GM23338 (cell line): ENCODE measurements around the gene ELP2. TPM values are rescaled to one million over a fixed set of nuclear protein-coding genes. Genes with fewer than 3 reads are reported as not detected.

Experiments used
- ATAC-seq: fragments of 200-7000 bp; cut with Tn5 transposase; 3 replicates; pipeline ENCODE4 v1.9.1; 2020
- DNase-seq: peaks from one replicate; pipeline ENCODE4 v3.0.0-alpha.2; 2015; ENCODE audit warnings: low spot score
- H2AFZ ChIP-seq: fragments of 200-600 bp; sonication (generic); 2 replicates; pipeline ENCODE4 v1.8.0; 2016; ENCODE audit warnings: antibody characterized with exemption, mild to moderate bottlenecking, moderate library complexity
- H3F3A ChIP-seq: fragments of 200-600 bp; sonication (generic); replicated peaks from 2 replicates; pipeline ENCODE4 v1.8.0; 2017; ENCODE audit warnings: antibody characterized with exemption, mixed run types, low read depth
- H3K27ac ChIP-seq: fragments of 200-600 bp; sonication (generic); 2 replicates; pipeline ENCODE4 v1.6.1; 2016; ENCODE audit warnings: low read depth
- H3K27me3 ChIP-seq: fragments of 200-600 bp; sonication (generic); 2 replicates; pipeline ENCODE4 v1.8.0; 2016; ENCODE audit warnings: mild to moderate bottlenecking, mixed run types, moderate library complexity; ENCODE audit not compliant: insufficient read depth
- H3K36me3 ChIP-seq: fragments of 200-600 bp; sonication (generic); 2 replicates; pipeline ENCODE4 v1.8.0; 2016; ENCODE audit warnings: mild to moderate bottlenecking; ENCODE audit not compliant: insufficient read depth
- H3K4me1 ChIP-seq: fragments of 200-600 bp; sonication (generic); 2 replicates; pipeline ENCODE4 v1.8.0; 2016; ENCODE audit warnings: mild to moderate bottlenecking, moderate library complexity; ENCODE audit not compliant: insufficient read depth
- H3K4me2 ChIP-seq: fragments of 200-600 bp; sonication (generic); 2 replicates; pipeline ENCODE4 v1.7.1; 2017; ENCODE audit warnings: mixed run types
- H3K4me3 ChIP-seq: fragments of 200-600 bp; sonication (generic); 2 replicates; pipeline ENCODE4 v1.6.1; 2016; ENCODE audit warnings: mixed run types
- H3K79me2 ChIP-seq: fragments of 200-600 bp; sonication (generic); replicated peaks from 2 replicates; pipeline ENCODE4 v1.8.0; 2017; ENCODE audit warnings: mild to moderate bottlenecking; ENCODE audit not compliant: insufficient read depth
- H3K9me2 ChIP-seq: fragments of 200-600 bp; sonication (generic); 2 replicates; pipeline ENCODE4 v1.8.0; 2017; ENCODE audit not compliant: insufficient read depth
- H4K20me1 ChIP-seq: fragments of 200-600 bp; sonication (generic); replicated peaks from 2 replicates; pipeline ENCODE4 v1.8.0; 2017; ENCODE audit warnings: mild to moderate bottlenecking; ENCODE audit not compliant: insufficient read depth
- H3K27ac Mint-ChIP-seq: 2 replicates; pipeline ENCODE4 v1.8.0; 2020; ENCODE audit warnings: inconsistent platforms, mild to moderate bottlenecking, moderate library complexity, mixed read lengths
- H3K27me3 Mint-ChIP-seq: 3 replicates; pipeline ENCODE4 v1.8.0; 2022; ENCODE audit warnings: low read depth, mild to moderate bottlenecking, moderate library complexity, mixed read lengths, inconsistent platforms; ENCODE audit not compliant: insufficient read depth, poor library complexity
- H3K36me3 Mint-ChIP-seq: 3 replicates; pipeline ENCODE4 v1.8.0; 2021; ENCODE audit warnings: low read depth, mild to moderate bottlenecking, inconsistent platforms, moderate library complexity, mixed read lengths
- H3K4me1 Mint-ChIP-seq: 3 replicates; pipeline ENCODE4 v1.8.0; 2020; ENCODE audit warnings: mild to moderate bottlenecking, inconsistent platforms, mixed read lengths
- H3K4me3 Mint-ChIP-seq: 3 replicates; pipeline ENCODE4 v1.8.0; 2021; ENCODE audit warnings: moderate library complexity, mild to moderate bottlenecking, inconsistent platforms, mixed read lengths
- H3K9me3 Mint-ChIP-seq: 3 replicates; pipeline ENCODE4 v1.8.0; 2020; ENCODE audit warnings: moderate library complexity, mild to moderate bottlenecking, inconsistent platforms, mixed read lengths
- CREB1 ChIP-seq: fragments of 250-450 bp; sonication (Bioruptor Pico); IDR thresholded peaks from 2 replicates; pipeline ENCODE4 v1.5.0; 2020; ENCODE audit warnings: low read depth, mild to moderate bottlenecking, moderate library complexity
- ETS1 ChIP-seq: IDR thresholded peaks from 2 replicates; pipeline ENCODE4 v1.6.1; 2016; ENCODE audit warnings: antibody characterized with exemption
- EZH2 ChIP-seq: fragments of 200-600 bp; sonication (generic); IDR thresholded peaks from one replicate; pipeline ENCODE4 v1.8.0; 2017; ENCODE audit warnings: antibody characterized with exemption, mild to moderate bottlenecking, low read depth; ENCODE audit not compliant: unreplicated experiment
- JUNB ChIP-seq: IDR thresholded peaks from one replicate; pipeline ENCODE4 v1.6.1; 2016; ENCODE audit warnings: antibody characterized with exemption; ENCODE audit not compliant: unreplicated experiment
- NANOG ChIP-seq: IDR thresholded peaks from 2 replicates; pipeline ENCODE4 v1.6.1; 2016; ENCODE audit warnings: antibody characterized with exemption, borderline replicate concordance
- POLR2AphosphoS5 ChIP-seq: IDR thresholded peaks from 2 replicates; pipeline ENCODE4 v1.6.1; 2016; ENCODE audit warnings: antibody characterized with exemption, low read depth
- STAT1 ChIP-seq: IDR thresholded peaks from one replicate; pipeline ENCODE4 v1.6.1; 2016; ENCODE audit warnings: antibody characterized with exemption; ENCODE audit not compliant: unreplicated experiment
- ZNF114 ChIP-seq: fragments of 250-450 bp; sonication (Bioruptor Pico); IDR thresholded peaks from 2 replicates; pipeline ENCODE4 v1.5.0; 2020; ENCODE audit warnings: mild to moderate bottlenecking, moderate library complexity
- polyA plus RNA-seq: library from polyadenylated mRNA; unstranded; fragments of >200 nt; fragmentation: Nextera tagmentation; extraction: Ambion mirVana; gene quantifications from 2 replicates; pipeline ENCODE4 v1.2.1, GENCODE V29; 2016
- total RNA-seq: library from RNA; depleted of rRNA; stranded (reverse); fragments of >200 nt; shearing (Covaris generic); gene quantifications from 2 replicates; pipeline ENCODE4 v1.2.3, GENCODE V29; 2014
- TF ChIP-seq, protein P1 (sequence below): fragments of 250-450 bp; sonication (Bioruptor Pico); IDR thresholded peaks from 2 replicates; pipeline ENCODE4 v1.5.0; 2020; ENCODE audit warnings: mild to moderate bottlenecking, moderate library complexity

Gene ELP2
- total and polyA plus RNA-seq, 2 experiments from 2014 or later = 119 to 135 TPM

GRCh38 chr18:36217348-36217747 lies 87.6 kb downstream of the ELP2 start (continued):
- TF ChIP-seq, protein P1, sequence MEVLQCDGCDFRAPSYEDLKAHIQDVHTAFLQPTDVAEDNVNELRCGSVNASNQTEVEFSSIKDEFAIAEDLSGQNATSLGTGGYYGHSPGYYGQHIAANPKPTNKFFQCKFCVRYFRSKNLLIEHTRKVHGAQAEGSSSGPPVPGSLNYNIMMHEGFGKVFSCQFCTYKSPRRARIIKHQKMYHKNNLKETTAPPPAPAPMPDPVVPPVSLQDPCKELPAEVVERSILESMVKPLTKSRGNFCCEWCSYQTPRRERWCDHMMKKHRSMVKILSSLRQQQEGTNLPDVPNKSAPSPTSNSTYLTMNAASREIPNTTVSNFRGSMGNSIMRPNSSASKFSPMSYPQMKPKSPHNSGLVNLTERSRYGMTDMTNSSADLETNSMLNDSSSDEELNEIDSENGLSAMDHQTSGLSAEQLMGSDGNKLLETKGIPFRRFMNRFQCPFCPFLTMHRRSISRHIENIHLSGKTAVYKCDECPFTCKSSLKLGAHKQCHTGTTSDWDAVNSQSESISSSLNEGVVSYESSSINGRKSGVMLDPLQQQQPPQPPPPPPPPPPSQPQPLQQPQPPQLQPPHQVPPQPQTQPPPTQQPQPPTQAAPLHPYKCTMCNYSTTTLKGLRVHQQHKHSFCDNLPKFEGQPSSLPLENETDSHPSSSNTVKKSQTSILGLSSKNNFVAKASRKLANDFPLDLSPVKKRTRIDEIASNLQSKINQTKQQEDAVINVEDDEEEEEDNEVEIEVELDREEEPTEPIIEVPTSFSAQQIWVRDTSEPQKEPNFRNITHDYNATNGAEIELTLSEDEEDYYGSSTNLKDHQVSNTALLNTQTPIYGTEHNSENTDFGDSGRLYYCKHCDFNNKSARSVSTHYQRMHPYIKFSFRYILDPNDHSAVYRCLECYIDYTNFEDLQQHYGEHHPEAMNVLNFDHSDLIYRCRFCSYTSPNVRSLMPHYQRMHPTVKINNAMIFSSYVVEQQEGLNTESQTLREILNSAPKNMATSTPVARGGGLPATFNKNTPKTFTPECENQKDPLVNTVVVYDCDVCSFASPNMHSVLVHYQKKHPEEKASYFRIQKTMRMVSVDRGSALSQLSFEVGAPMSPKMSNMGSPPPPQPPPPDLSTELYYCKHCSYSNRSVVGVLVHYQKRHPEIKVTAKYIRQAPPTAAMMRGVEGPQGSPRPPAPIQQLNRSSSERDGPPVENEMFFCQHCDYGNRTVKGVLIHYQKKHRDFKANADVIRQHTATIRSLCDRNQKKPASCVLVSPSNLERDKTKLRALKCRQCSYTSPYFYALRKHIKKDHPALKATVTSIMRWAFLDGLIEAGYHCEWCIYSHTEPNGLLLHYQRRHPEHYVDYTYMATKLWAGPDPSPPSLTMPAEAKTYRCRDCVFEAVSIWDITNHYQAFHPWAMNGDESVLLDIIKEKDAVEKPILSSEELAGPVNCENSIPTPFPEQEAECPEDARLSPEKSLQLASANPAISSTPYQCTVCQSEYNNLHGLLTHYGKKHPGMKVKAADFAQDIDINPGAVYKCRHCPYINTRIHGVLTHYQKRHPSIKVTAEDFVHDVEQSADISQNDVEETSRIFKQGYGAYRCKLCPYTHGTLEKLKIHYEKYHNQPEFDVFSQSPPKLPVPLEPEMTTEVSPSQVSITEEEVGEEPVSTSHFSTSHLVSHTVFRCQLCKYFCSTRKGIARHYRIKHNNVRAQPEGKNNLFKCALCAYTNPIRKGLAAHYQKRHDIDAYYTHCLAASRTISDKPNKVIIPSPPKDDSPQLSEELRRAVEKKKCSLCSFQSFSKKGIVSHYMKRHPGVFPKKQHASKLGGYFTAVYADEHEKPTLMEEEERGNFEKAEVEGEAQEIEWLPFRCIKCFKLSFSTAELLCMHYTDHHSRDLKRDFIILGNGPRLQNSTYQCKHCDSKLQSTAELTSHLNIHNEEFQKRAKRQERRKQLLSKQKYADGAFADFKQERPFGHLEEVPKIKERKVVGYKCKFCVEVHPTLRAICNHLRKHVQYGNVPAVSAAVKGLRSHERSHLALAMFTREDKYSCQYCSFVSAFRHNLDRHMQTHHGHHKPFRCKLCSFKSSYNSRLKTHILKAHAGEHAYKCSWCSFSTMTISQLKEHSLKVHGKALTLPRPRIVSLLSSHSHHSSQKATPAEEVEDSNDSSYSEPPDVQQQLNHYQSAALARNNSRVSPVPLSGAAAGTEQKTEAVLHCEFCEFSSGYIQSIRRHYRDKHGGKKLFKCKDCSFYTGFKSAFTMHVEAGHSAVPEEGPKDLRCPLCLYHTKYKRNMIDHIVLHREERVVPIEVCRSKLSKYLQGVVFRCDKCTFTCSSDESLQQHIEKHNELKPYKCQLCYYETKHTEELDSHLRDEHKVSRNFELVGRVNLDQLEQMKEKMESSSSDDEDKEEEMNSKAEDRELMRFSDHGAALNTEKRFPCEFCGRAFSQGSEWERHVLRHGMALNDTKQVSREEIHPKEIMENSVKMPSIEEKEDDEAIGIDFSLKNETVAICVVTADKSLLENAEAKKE (CRISPR knock-in tag) = no peak
- TF ChIP-seq CREB1 (no peak), NANOG (no peak)

DNA sequence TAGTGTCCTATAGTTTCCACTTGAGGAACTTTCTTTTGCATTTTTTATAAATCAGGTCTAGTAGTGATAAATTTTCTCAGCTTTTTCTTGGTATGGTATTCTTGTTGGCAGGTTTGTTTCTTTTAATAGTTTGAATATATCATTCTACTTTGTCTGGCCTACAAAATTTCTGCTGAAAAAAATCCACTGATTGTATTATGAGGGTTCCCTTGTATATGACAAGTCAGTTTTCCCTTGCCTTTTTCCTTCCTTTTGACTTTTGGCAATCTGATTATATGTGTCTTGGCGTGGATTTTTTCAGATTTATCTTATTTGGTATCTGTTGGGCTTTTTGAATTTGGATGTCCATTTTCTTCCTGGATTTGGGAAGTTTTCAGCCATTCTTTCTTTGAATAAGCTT lies 99.5 kb downstream of the ELP2 start:
- no peaks in the 10 kb centered on the region for H3K4me1 ChIP-seq
- H3K36me3 ChIP-seq = peaks cover 6% of the 10 kb centered on the region; the same call in 1 of the 2 replicates
- no peaks in the 10 kb centered on the region for H3K9me2 ChIP-seq
- no peaks in the 10 kb centered on the region for H3K27me3 ChIP-seq
- Mint-ChIP-seq H3K27ac (no peak overlapping the region), H3K4me1 (no peaks in the 10 kb centered on the region), H3K4me3 (no peak overlapping the region), H3K9me3 (peaks cover 36% of the 10 kb centered on the region), H3K27me3 (no peaks in the 10 kb centered on the region), H3K36me3 (peaks cover 85% of the 10 kb centered on the region)
- no peaks in the 10 kb centered on the region for H3F3A ChIP-seq
- TF ChIP-seq JUNB (no peak), ZNF114 (CRISPR knock-in tag) (no peak), EZH2 (no peak), STAT1 (no peak), ETS1 (no peak), POLR2AphosphoS5 (no peak)
- TF ChIP-seq, protein P1 (CRISPR knock-in tag) = no peak
- DNase-seq (no peak), ATAC-seq (no peak)
- no peaks in the 10 kb centered on the region for H4K20me1 ChIP-seq
- H3K4me3 ChIP-seq = no peak overlapping the region
- H3K27ac ChIP-seq = no peak overlapping the region
- no peak overlapping the region for H3K4me2 ChIP-seq
- H3K79me2 ChIP-seq = no peaks in the 10 kb centered on the region
- H2AFZ ChIP-seq = no peak overlapping the region
